SK-N-SH (cell line): ENCODE data around the gene PDE6G.

ENCODE experiments used
- MXI1 ChIP-seq: IDR thresholded peaks from 2 replicates; pipeline ENCODE4 v1.6.1; 2012; ENCODE audit warnings: mild to moderate bottlenecking, low read depth, low read length, improper control_type of control experiment
- POLR2AphosphoS5 ChIP-seq: IDR thresholded peaks from 2 replicates; pipeline ENCODE4 v1.6.1; 2012; ENCODE audit warnings: low read depth, low read length
- RAD21 ChIP-seq: IDR thresholded peaks from 2 replicates; pipeline ENCODE4 v1.6.1; 2012; ENCODE audit warnings: mild to moderate bottlenecking, low read length
- RFX5 ChIP-seq: IDR thresholded peaks from 2 replicates; pipeline ENCODE4 v1.6.1; 2012; ENCODE audit warnings: mild to moderate bottlenecking, improper control_type of control experiment, low read length
- YY1 ChIP-seq: IDR thresholded peaks from 2 replicates; pipeline ENCODE4 v1.4.0; 2012; ENCODE audit warnings: low read depth, mild to moderate bottlenecking
- TF ChIP-seq, protein P1 (sequence below): fragments of 200-600 bp; sonication (generic); IDR thresholded peaks from 2 replicates; pipeline ENCODE4 v1.6.1; 2017; ENCODE audit warnings: antibody characterized with exemption, mild to moderate bottlenecking, moderate library complexity

DNA sequence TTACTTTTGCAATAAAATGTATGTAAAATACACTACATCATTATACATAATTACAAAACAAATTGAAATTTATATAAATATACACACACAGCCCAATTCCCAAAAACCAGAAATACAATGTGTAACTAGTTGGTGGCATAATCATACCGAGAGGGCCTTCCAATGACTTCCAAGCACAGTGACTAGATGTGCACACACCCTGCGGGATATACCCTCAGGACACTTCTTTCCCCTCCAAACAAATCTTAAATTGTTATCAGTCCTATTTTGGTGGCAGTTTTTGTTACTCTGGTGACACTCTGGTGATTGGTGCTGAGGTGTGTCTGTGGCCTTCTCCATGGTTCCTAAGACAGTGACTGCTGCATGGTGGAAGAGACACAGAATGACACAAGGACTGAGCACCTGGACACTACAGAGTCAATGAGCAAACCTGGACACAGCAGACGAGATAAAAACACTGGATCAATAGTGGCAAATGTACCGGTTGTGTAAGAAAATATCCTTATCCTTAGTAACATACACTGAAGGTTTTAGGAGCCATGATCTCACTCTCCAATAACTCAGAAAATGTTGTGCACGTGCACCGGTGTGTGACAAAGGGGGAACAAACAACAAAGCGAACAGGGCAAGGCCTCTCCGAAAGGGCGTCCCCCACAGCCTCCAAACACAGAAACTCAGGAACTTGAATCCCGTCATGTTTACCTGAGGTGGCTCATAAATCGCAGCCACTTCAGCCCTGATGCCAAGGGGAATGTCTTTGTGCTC, 52.3 kb downstream of the PDE6G start:
- TF ChIP-seq, protein P1, sequence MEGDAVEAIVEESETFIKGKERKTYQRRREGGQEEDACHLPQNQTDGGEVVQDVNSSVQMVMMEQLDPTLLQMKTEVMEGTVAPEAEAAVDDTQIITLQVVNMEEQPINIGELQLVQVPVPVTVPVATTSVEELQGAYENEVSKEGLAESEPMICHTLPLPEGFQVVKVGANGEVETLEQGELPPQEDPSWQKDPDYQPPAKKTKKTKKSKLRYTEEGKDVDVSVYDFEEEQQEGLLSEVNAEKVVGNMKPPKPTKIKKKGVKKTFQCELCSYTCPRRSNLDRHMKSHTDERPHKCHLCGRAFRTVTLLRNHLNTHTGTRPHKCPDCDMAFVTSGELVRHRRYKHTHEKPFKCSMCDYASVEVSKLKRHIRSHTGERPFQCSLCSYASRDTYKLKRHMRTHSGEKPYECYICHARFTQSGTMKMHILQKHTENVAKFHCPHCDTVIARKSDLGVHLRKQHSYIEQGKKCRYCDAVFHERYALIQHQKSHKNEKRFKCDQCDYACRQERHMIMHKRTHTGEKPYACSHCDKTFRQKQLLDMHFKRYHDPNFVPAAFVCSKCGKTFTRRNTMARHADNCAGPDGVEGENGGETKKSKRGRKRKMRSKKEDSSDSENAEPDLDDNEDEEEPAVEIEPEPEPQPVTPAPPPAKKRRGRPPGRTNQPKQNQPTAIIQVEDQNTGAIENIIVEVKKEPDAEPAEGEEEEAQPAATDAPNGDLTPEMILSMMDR: no peak
- TF ChIP-seq YY1 (no peak), RFX5 (no peak), POLR2AphosphoS5 (no peak), RAD21 (no peak), MXI1 (no peak)
